Brain pericyte (primary cell): Measurements from ENCODE around the gene FBXO34.
"Not testable (repeated sequence)": the region's sequence is repeated elsewhere in the genome, so short reads cannot be mapped to it uniquely, and the experiment has no call there.

Experiments used
- DNase-seq: peaks from one replicate; pipeline ENCODE4 v3.0.0-alpha.2; 2012; ENCODE audit warnings: low read depth, low spot score

The FBXO34 gene

DNA sequence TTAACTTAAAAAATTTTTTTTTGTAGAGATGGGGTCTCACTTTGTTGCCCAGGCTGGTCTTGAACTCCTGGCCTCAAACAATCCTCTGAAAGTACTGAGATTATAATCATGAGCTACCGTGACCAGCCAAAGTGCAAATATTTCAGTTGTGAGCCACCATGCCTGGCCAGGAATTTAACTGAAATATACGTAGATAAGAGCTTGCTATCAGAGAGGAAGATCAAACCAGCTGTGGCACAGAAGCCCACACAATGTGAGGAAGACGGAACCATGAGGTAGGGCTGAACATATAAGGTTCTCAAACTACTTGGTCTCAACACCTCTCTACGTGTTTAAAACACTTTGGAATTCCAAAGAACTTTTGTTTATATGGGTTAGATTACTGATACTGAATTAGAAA is 111.3 kb downstream of the FBXO34 start:
- DNase-seq, result no peak

DNA sequence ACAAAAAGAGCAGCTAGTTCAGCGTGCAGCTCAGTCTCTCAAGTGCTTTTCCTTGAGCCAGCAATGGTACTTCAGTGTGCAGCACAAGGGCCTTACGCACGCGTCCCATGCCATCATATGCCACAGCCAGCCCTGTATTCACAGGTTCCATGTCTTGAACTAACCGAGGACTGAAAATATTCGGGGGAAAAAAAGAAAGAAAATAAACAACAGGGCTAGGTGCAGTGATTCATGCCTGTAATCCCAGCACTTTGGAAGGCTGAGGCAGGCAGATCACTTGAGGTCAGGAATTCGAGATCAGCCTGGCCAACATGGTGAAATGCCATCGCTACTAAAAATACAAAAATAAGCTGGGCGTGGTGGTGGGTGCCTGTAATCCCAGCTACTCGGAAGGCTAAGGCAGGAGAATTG is 111.8 kb downstream of the FBXO34 start:
- not testable (repeated sequence) for DNase-seq

DNA sequence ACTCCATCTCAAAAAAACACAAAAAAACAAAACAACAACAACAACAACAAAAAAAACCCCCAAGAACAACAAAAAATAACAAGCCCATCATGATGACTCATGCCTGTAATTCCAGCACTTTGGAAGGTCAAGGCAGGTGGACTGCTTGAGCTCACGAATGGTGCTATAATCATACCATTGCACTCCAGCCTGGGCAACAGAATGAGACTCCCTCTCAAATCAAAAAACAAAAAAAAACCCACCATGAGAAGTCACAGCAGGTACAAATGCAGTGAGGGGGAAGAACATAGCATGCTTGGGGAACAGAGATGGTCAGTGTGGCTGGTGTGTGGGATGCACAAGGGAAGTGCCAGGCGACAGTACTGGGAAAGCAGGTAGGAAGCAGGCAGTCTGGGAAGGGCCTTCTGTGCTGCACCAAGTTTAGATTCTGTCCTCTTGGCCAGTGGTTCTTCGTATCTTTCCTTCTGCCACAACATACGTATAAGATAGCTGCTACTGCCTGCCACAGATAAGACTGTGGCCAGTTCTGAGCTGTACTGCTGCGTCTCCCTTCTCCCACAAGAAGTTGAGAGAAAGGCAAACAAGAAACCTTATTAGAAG is 112.4 kb downstream of the FBXO34 start:
- no peak for DNase-seq

DNA sequence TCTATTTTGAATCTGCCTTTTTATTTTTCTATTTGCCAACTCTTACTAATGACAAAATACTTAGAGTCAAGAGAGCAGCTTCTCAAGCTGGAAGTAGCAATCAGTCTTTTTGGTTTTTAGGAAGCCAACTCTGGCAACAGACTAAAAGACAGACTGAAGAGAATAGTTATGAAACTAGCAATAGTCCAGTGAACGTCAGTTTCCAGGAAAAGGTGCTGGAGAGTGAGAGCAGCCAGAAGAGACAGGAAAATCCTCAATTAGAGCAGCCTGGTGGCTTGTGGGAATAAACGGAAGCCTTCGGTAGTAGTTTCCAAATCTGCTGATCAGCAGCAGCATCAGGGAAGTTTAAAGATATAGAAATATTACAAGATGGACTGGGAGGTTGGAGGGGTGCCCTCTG is 113.3 kb downstream of the FBXO34 start:
- no peak for DNase-seq

DNA sequence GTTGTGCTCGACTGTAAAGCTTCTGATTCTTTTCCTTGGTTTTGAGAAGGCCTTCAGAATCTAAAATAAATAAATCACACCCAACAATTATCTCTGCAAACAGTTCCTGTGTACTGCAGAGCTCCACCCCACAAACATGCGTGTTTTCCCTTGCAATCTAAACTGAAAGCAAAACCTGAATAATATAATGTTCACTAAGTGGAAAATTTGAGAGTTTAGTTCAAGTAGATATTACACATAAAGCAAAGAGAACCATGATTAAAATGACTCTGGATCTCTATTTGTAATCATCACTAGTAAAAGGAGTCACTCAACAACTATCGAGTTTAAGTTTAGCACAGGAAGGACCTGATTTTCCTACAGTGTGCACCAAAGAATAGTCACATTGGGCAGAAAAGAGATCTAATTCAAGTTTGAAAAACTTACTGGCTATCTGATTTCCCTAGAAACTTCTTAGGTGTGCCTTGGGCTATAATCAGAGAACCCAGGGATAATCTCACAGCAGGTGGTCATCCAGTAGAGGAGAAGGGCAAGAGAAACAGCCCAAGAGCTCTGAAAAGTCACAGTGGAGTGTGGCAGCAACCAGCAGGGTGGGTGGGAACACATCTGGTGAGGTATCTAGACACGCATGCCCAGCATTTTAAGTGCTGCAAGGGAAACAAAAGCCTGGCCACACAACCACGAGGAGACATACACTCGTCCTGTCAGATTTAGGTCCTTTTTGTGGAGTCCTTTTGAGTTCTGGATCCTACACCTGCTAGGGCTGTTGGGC is 115.0 kb downstream of the FBXO34 start:
- DNase-seq, result no peak

DNA sequence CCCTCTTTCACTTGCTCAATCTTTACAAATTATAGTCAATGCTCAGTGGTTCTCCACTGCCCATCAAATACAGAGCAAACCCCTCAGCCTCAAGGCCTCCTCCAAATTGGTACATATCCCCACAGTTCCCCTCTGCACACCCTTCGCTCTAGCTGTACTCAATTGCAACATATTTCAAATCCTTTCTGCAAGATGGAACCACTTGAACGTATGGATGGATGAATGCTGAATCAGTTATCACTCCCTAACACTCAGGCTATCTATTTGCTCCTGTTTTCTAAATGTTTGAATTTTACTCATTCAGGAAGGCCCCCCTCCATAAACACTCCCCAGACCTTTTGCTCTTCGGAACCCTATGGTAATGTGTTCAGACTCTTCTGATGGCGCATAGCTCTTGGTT is 115.9 kb downstream of the FBXO34 start:
- DNase-seq, result no peak

DNA sequence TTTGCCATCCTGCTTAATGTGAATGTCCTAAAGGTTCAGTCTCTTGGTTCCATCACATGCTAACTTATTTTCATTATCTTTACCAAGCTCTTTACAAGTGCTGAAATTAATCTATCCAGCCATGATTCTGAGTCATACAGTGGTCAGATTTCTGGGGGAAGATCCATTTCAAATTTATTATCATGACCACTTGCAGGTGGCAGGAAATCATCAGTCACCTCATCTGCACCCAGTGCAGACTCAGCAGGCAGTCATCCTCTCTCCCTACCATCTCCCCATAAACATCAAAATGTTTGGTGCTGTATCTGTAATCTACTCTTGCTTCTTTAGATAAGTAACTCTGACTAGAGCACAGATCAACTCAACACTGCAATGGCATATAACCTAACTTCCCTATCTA is 116.9 kb downstream of the FBXO34 start:
- DNase-seq, result no peak

DNA sequence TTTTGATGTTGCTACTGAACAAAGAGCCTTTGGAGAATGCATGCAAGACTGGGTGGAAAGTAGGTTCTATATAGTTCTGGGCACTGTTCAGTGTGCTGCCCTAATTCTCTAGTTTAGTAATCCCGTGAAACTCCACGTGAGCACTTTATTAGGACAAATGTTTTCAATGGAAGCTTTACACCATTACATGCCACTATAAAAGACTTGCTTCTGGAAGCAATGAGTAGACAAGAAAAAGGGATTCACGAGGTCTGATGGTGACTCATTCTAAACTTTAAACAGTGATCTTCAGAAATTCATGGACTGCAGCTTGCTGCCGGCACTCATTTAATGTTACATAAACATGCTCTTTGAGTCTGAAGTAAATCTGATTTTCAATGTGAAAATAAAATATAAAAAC is 118.1 kb downstream of the FBXO34 start:
- DNase-seq, result no peak

DNA sequence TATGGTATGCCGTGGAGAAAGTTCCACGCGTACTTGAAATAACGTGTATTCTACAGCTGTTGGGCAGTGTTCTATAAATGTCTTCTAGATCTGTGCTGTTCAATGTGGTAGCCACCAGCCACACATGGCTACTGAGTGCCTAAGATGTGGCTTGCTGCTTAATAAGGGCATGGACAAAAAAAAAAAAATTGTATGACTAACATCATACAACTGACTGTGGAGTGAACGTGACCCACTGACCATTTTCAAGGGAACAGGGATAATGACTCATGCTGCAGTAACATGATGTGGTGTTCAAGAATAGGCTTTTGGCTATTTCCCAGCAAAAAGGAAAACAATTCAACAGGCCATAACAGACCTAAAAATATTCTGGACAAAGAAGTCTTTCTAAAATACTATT is 127.5 kb downstream of the FBXO34 start:
- DNase-seq, result peak; percentile 85

DNA sequence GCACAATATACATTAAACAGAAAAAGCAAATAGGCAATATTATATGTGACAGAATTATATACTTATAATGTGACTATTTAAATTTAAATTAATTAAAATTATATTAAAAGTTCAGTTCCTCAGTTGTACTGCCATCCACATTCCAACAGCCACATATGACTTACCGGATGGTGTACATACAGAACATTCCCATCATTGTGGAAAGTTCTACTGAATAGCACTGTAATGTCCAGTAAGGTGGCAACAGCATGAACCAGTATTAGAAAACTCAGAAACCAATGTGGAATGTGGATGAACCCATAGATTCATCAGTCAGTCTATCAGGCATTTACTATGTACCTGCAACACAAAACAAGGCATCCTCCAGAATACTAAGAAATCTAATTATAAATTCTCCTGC is 128.0 kb downstream of the FBXO34 start:
- DNase-seq, result no peak

DNA sequence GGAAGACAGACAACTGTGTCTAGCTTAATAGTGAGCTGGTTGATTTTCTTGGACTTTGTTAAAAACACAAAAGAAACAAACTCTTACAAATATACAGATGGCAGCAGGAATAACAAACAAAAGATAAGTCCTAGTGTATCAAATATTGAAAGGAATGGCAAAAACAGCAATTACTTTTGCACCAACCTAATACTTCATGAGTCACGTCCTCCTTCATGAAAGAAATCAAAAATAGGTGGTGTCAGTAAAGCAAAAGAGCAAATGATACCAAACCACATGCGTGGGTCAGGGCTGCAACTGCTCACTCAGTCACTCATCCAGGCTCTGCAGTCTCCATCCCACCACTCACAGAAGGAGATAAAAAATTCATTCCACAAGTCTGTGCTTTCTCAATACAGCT is 128.6 kb downstream of the FBXO34 start:
- no peak for DNase-seq

DNA sequence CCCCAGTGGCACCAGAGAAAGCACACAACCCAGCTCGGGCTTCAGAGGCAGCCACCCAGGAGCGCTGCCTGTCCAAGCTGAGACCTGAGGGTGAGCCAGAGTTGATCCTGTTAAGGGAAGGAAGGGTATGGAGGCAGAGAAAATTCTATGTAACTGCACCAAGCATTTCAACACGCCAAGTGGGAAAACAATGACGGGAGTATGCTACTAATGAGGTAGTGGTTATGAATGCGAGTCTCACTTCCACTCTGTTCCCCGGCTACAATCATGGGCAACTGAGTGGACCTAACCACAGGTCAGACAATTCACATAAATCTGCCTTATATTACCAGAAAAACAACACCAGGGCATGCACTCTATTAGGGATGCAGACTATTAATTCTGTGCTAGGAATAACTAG is 130.5 kb downstream of the FBXO34 start:
- no peak for DNase-seq
